ENCODE measurements around the gene BCL3.
"Not testable (repeated sequence)": the region's sequence is repeated elsewhere in the genome, so short reads cannot be mapped to it uniquely, and the experiment has no call there.

Gene BCL3

GRCh38 chr19:44712864-44713515 is 35.5 kb upstream of the BCL3 start:
- DNase-seq (ENCODE audit: low spot score): no peak
- Mint-ChIP-seq H3K36me3 (ENCODE audit: low read depth) (peaks cover 1% of the 10 kb centered on the region), H3K4me3 (no peak overlapping the region), H3K9me3 (peaks cover 19% of the 10 kb centered on the region), H3K27me3 (ENCODE audit: low read depth) (no peaks in the 10 kb centered on the region), H3K27ac (no peak overlapping the region), H3K4me1 (ENCODE audit: low read depth) (no peaks in the 10 kb centered on the region)

GRCh38 chr19:44714597-44715169 is 33.8 kb upstream of the BCL3 start:
- Mint-ChIP-seq H3K9me3 (peaks cover 19% of the 10 kb centered on the region), H3K4me1 (ENCODE audit: low read depth) (no peaks in the 10 kb centered on the region), H3K27ac (no peak overlapping the region), H3K27me3 (ENCODE audit: low read depth) (no peaks in the 10 kb centered on the region), H3K4me3 (no peak overlapping the region), H3K36me3 (ENCODE audit: low read depth) (peaks cover 1% of the 10 kb centered on the region)
- no peak for DNase-seq (ENCODE audit: low spot score)

- H3K4me3 Mint-ChIP-seq: no peak overlapping the region
- H3K9me3 Mint-ChIP-seq: peaks cover 19% of the 10 kb centered on the region
- no peak for DNase-seq (ENCODE audit: low spot score)
- no peak overlapping the region for H3K27ac Mint-ChIP-seq
- H3K27me3 Mint-ChIP-seq (ENCODE audit: low read depth): no peaks in the 10 kb centered on the region
- peaks cover 1% of the 10 kb centered on the region for H3K36me3 Mint-ChIP-seq (ENCODE audit: low read depth)
- H3K4me1 Mint-ChIP-seq (ENCODE audit: low read depth): peaks cover 9% of the 10 kb centered on the region
Observed at GRCh38 chr19:44717603-44718002, 30.9 kb upstream of the BCL3 start.

GRCh38 chr19:44718441-44719261 is 29.9 kb upstream of the BCL3 start:
- no peak overlapping the region for H3K4me3 Mint-ChIP-seq
- H3K9me3 Mint-ChIP-seq: peaks cover 19% of the 10 kb centered on the region
- H3K27ac Mint-ChIP-seq: no peak overlapping the region

GRCh38 chr19:44719262-44719701 is 29.2 kb upstream of the BCL3 start:
- no peak overlapping the region for H3K27ac Mint-ChIP-seq
- H3K27me3 Mint-ChIP-seq (ENCODE audit: low read depth): no peaks in the 10 kb centered on the region
- H3K4me1 Mint-ChIP-seq (ENCODE audit: low read depth): peaks cover 21% of the 10 kb centered on the region
- peaks cover 18% of the 10 kb centered on the region for H3K9me3 Mint-ChIP-seq
- no peak overlapping the region for H3K4me3 Mint-ChIP-seq
- no peak for DNase-seq (ENCODE audit: low spot score)
- peaks cover 1% of the 10 kb centered on the region for H3K36me3 Mint-ChIP-seq (ENCODE audit: low read depth)

More at GRCh38 chr19:44718441-44719261, 29.9 kb upstream of the BCL3 start:
- Mint-ChIP-seq H3K36me3 (ENCODE audit: low read depth) (peaks cover 1% of the 10 kb centered on the region), H3K4me1 (ENCODE audit: low read depth) (peaks cover 15% of the 10 kb centered on the region), H3K27me3 (ENCODE audit: low read depth) (no peaks in the 10 kb centered on the region)
- no peak for DNase-seq (ENCODE audit: low spot score)

- peaks cover 25% of the 10 kb centered on the region for H3K4me1 Mint-ChIP-seq (ENCODE audit: low read depth)
- H3K9me3 Mint-ChIP-seq; H3K27me3 Mint-ChIP-seq (ENCODE audit: low read depth); DNase-seq (ENCODE audit: low spot score); H3K36me3 Mint-ChIP-seq (ENCODE audit: low read depth); H3K4me3 Mint-ChIP-seq; H3K27ac Mint-ChIP-seq: not testable (repeated sequence)
Observed at GRCh38 chr19:44720396-44720795, 28.1 kb upstream of the BCL3 start.

GRCh38 chr19:44720945-44721344 is 27.6 kb upstream of the BCL3 start:
- Mint-ChIP-seq H3K4me3 (no peak overlapping the region), H3K4me1 (ENCODE audit: low read depth) (peaks cover 29% of the 10 kb centered on the region), H3K36me3 (ENCODE audit: low read depth) (no peaks in the 10 kb centered on the region), H3K9me3 (peaks cover 2% of the 10 kb centered on the region), H3K27ac (no peak overlapping the region), H3K27me3 (ENCODE audit: low read depth) (no peaks in the 10 kb centered on the region)
- DNase-seq (ENCODE audit: low spot score): no peak

- not testable (repeated sequence) for H3K27ac Mint-ChIP-seq; H3K9me3 Mint-ChIP-seq; H3K4me3 Mint-ChIP-seq; H3K36me3 Mint-ChIP-seq (ENCODE audit: low read depth); H3K27me3 Mint-ChIP-seq (ENCODE audit: low read depth); DNase-seq (ENCODE audit: low spot score)
- H3K4me1 Mint-ChIP-seq (ENCODE audit: low read depth): peaks cover 29% of the 10 kb centered on the region
Observed at GRCh38 chr19:44721369-44721768, 27.1 kb upstream of the BCL3 start.

- no peak overlapping the region for H3K4me3 Mint-ChIP-seq
- H3K9me3 Mint-ChIP-seq: no peaks in the 10 kb centered on the region
- DNase-seq (ENCODE audit: low spot score): no peak
- H3K27ac Mint-ChIP-seq: peak overlapping the region; percentile 47
- H3K4me1 Mint-ChIP-seq (ENCODE audit: low read depth): peaks cover 29% of the 10 kb centered on the region
- no peaks in the 10 kb centered on the region for H3K27me3 Mint-ChIP-seq (ENCODE audit: low read depth)
- H3K36me3 Mint-ChIP-seq (ENCODE audit: low read depth): no peaks in the 10 kb centered on the region
Observed at GRCh38 chr19:44722131-44723121, 26.1 kb upstream of the BCL3 start.

GRCh38 chr19:44723299-44723951 is 25.1 kb upstream of the BCL3 start:
- no peak for DNase-seq (ENCODE audit: low spot score)
- no peaks in the 10 kb centered on the region for H3K9me3 Mint-ChIP-seq
- peak overlapping the region; percentile 29 for H3K4me3 Mint-ChIP-seq
- no peaks in the 10 kb centered on the region for H3K36me3 Mint-ChIP-seq (ENCODE audit: low read depth)
- no peaks in the 10 kb centered on the region for H3K27me3 Mint-ChIP-seq (ENCODE audit: low read depth)
- H3K27ac Mint-ChIP-seq: peak overlapping the region; percentile 23
- peaks cover 37% of the 10 kb centered on the region for H3K4me1 Mint-ChIP-seq (ENCODE audit: low read depth)

GRCh38 chr19:44723952-44724319 is 24.6 kb upstream of the BCL3 start:
- no peaks in the 10 kb centered on the region for H3K27me3 Mint-ChIP-seq (ENCODE audit: low read depth)
- H3K4me3 Mint-ChIP-seq: no peak overlapping the region
- H3K4me1 Mint-ChIP-seq (ENCODE audit: low read depth): peaks cover 39% of the 10 kb centered on the region
- H3K9me3 Mint-ChIP-seq: no peaks in the 10 kb centered on the region
- DNase-seq (ENCODE audit: low spot score): peak; percentile 75
- no peaks in the 10 kb centered on the region for H3K36me3 Mint-ChIP-seq (ENCODE audit: low read depth)
- peak overlapping the region; percentile 23 for H3K27ac Mint-ChIP-seq

- no peaks in the 10 kb centered on the region for H3K36me3 Mint-ChIP-seq (ENCODE audit: low read depth)
- H3K4me3 Mint-ChIP-seq: no peak overlapping the region
- H3K27me3 Mint-ChIP-seq (ENCODE audit: low read depth): no peaks in the 10 kb centered on the region
- DNase-seq (ENCODE audit: low spot score): no peak
- H3K27ac Mint-ChIP-seq: no peak overlapping the region
- H3K4me1 Mint-ChIP-seq (ENCODE audit: low read depth): peaks cover 43% of the 10 kb centered on the region
- no peaks in the 10 kb centered on the region for H3K9me3 Mint-ChIP-seq
Observed at GRCh38 chr19:44725251-44725650, 23.3 kb upstream of the BCL3 start.

GRCh38 chr19:44725684-44726083 is 22.8 kb upstream of the BCL3 start:
- Mint-ChIP-seq H3K36me3 (ENCODE audit: low read depth) (no peaks in the 10 kb centered on the region), H3K9me3 (no peaks in the 10 kb centered on the region), H3K27ac (no peak overlapping the region), H3K27me3 (ENCODE audit: low read depth) (no peaks in the 10 kb centered on the region), H3K4me1 (ENCODE audit: low read depth) (peaks cover 43% of the 10 kb centered on the region), H3K4me3 (no peak overlapping the region)
- no peak for DNase-seq (ENCODE audit: low spot score)
